Activated T-cell treated with anti-CD3 and anti-CD28 coated beads, Interleukin-2, amount 50 U/mL, for 1 hour (primary cell): ENCODE data around the gene NOC4L.

Experiments used
- DNase-seq: peaks from one replicate; pipeline ENCODE4 v3.0.0-alpha.2; 2020

The NOC4L gene

GRCh38 chr12:132171968-132172521 is 27.8 kb downstream of the NOC4L start:
- DNase-seq, result no peak

GRCh38 chr12:132172619-132173018 is 28.4 kb downstream of the NOC4L start:
- DNase-seq, result no peak

GRCh38 chr12:132173135-132174014 is 29.1 kb downstream of the NOC4L start:
- DNase-seq, result no peak

- no peak for DNase-seq
These were observed 30.0 kb downstream of the NOC4L start for GRCh38 chr12:132174015-132174838.

GRCh38 chr12:132174839-132175490 is 30.7 kb downstream of the NOC4L start:
- DNase-seq, result no peak

- DNase-seq, result no peak
These were observed 31.5 kb downstream of the NOC4L start for GRCh38 chr12:132175496-132176384.

GRCh38 chr12:132176385-132176919 is 32.2 kb downstream of the NOC4L start:
- DNase-seq, result no peak

- no peak for DNase-seq
These were observed 32.8 kb downstream of the NOC4L start for GRCh38 chr12:132176920-132177551.

GRCh38 chr12:132178316-132178715 is 34.1 kb downstream of the NOC4L start:
- DNase-seq, result no peak

- peak; percentile 52 for DNase-seq
These were observed 34.6 kb downstream of the NOC4L start for GRCh38 chr12:132178801-132179401.

- no peak for DNase-seq
These were observed 35.4 kb downstream of the NOC4L start for GRCh38 chr12:132179431-132180362.

- DNase-seq, result no peak
These were observed 36.6 kb downstream of the NOC4L start for GRCh38 chr12:132180648-132181546.

- no peak for DNase-seq
These were observed 37.4 kb downstream of the NOC4L start for GRCh38 chr12:132181570-132182200.

- DNase-seq, result no peak
These were observed 38.0 kb downstream of the NOC4L start for GRCh38 chr12:132182206-132182710.

GRCh38 chr12:132182711-132183365 is 38.6 kb downstream of the NOC4L start:
- no peak for DNase-seq

- peak; percentile 50 for DNase-seq
These were observed 41.4 kb downstream of the NOC4L start for GRCh38 chr12:132185705-132186104.

GRCh38 chr12:132186208-132186856 is 42.1 kb downstream of the NOC4L start:
- DNase-seq, result no peak
